ENCODE data around the gene TSHZ1. TPM values are rescaled to one million over a fixed set of nuclear protein-coding genes. Genes with fewer than 3 reads are reported as not detected.

The TSHZ1 gene
- total and polyA plus RNA-seq, 2 experiments from 2014 or later = 0.23 to 0.38 TPM

- no peak for TF ChIP-seq POLR2AphosphoS5 (IDR thresholded peaks at IDR 0.05; ENCODE audit: low read depth)
- TF ChIP-seq CREB1 (CRISPR knock-in tag; IDR thresholded peaks at IDR 0.05; ENCODE audit: low read depth) = no peak
- TF ChIP-seq, protein P1, sequence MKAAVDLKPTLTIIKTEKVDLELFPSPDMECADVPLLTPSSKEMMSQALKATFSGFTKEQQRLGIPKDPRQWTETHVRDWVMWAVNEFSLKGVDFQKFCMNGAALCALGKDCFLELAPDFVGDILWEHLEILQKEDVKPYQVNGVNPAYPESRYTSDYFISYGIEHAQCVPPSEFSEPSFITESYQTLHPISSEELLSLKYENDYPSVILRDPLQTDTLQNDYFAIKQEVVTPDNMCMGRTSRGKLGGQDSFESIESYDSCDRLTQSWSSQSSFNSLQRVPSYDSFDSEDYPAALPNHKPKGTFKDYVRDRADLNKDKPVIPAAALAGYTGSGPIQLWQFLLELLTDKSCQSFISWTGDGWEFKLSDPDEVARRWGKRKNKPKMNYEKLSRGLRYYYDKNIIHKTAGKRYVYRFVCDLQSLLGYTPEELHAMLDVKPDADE (IDR thresholded peaks at IDR 0.05) = no peak
- TF ChIP-seq ZNF331 (CRISPR knock-in tag; IDR thresholded peaks at IDR 0.05; ENCODE audit: low read depth) = no peak
- H3K4me3 Mint-ChIP-seq = no peak overlapping the region
- H3K9me3 Mint-ChIP-seq = no peaks in the 10 kb centered on the region
- H3K4me1 Mint-ChIP-seq = no peaks in the 10 kb centered on the region; the same call in 2 of the 3 replicates
- no peak overlapping the region for H3K27ac Mint-ChIP-seq
- Histone ChIP-seq H3K36me3 (ENCODE audit: insufficient read depth) (no peaks in the 10 kb centered on the region), H3K4me3 (no peak overlapping the region), H4K20me1 (replicated peaks; ENCODE audit: insufficient read depth) (no peaks in the 10 kb centered on the region), H3K27me3 (ENCODE audit: insufficient read depth) (no peaks in the 10 kb centered on the region), H3K79me2 (replicated peaks; ENCODE audit: insufficient read depth) (no peaks in the 10 kb centered on the region), H3K4me2 (no peak overlapping the region), H2AFZ (no peak overlapping the region), H3F3A (replicated peaks; ENCODE audit: low read depth) (no peaks in the 10 kb centered on the region), H3K27ac (ENCODE audit: low read depth) (no peak overlapping the region), H3K9me2 (ENCODE audit: insufficient read depth) (no peaks in the 10 kb centered on the region), H3K4me1 (ENCODE audit: insufficient read depth) (no peaks in the 10 kb centered on the region)
- ATAC-seq (peak; percentile 30; the same call in 2 of the 3 replicates), DNase-seq (ENCODE audit: low spot score) (no peak)
- H3K27me3 Mint-ChIP-seq (ENCODE audit: insufficient read depth, low read depth, poor library complexity) = no peaks in the 10 kb centered on the region
- no peaks in the 10 kb centered on the region for H3K36me3 Mint-ChIP-seq (ENCODE audit: low read depth)
Measured at GRCh38 chr18:75250471-75250821, 39.8 kb downstream of the TSHZ1 start.

GRCh38 chr18:75251466-75251865 lies 40.9 kb downstream of the TSHZ1 start:
- no peaks in the 10 kb centered on the region for H3K27me3 Mint-ChIP-seq (ENCODE audit: insufficient read depth, low read depth, poor library complexity)
- ATAC-seq (no peak), DNase-seq (ENCODE audit: low spot score) (no peak)
- Histone ChIP-seq H3K4me3 (no peak overlapping the region), H2AFZ (no peak overlapping the region), H3K4me1 (ENCODE audit: insufficient read depth) (no peaks in the 10 kb centered on the region), H3K9me2 (ENCODE audit: insufficient read depth) (no peaks in the 10 kb centered on the region), H3K79me2 (replicated peaks; ENCODE audit: insufficient read depth) (no peaks in the 10 kb centered on the region), H3K27ac (ENCODE audit: low read depth) (no peak overlapping the region), H3K27me3 (ENCODE audit: insufficient read depth) (no peaks in the 10 kb centered on the region), H3K36me3 (ENCODE audit: insufficient read depth) (no peaks in the 10 kb centered on the region), H3F3A (replicated peaks; ENCODE audit: low read depth) (no peaks in the 10 kb centered on the region), H4K20me1 (replicated peaks; ENCODE audit: insufficient read depth) (no peaks in the 10 kb centered on the region), H3K4me2 (no peak overlapping the region)
- H3K4me3 Mint-ChIP-seq = no peak overlapping the region
- H3K9me3 Mint-ChIP-seq = no peaks in the 10 kb centered on the region
- no peak overlapping the region for H3K27ac Mint-ChIP-seq
- H3K36me3 Mint-ChIP-seq (ENCODE audit: low read depth) = no peaks in the 10 kb centered on the region
- H3K4me1 Mint-ChIP-seq = no peaks in the 10 kb centered on the region; the same call in 2 of the 3 replicates
- TF ChIP-seq CREB1 (CRISPR knock-in tag; IDR thresholded peaks at IDR 0.05; ENCODE audit: low read depth) (no peak), REST (IDR thresholded peaks at IDR 0.05; ENCODE audit: unreplicated experiment) (no peak), JUNB (IDR thresholded peaks at IDR 0.05; ENCODE audit: unreplicated experiment) (no peak), EZH2 (IDR thresholded peaks at IDR 0.05; ENCODE audit: low read depth, unreplicated experiment) (no peak), EZH2phosphoT487 (IDR thresholded peaks at IDR 0.05; ENCODE audit: unreplicated experiment) (no peak), ZNF114 (CRISPR knock-in tag; IDR thresholded peaks at IDR 0.05) (no peak), ZNF331 (CRISPR knock-in tag; IDR thresholded peaks at IDR 0.05; ENCODE audit: low read depth) (no peak)
- TF ChIP-seq, protein P2, sequence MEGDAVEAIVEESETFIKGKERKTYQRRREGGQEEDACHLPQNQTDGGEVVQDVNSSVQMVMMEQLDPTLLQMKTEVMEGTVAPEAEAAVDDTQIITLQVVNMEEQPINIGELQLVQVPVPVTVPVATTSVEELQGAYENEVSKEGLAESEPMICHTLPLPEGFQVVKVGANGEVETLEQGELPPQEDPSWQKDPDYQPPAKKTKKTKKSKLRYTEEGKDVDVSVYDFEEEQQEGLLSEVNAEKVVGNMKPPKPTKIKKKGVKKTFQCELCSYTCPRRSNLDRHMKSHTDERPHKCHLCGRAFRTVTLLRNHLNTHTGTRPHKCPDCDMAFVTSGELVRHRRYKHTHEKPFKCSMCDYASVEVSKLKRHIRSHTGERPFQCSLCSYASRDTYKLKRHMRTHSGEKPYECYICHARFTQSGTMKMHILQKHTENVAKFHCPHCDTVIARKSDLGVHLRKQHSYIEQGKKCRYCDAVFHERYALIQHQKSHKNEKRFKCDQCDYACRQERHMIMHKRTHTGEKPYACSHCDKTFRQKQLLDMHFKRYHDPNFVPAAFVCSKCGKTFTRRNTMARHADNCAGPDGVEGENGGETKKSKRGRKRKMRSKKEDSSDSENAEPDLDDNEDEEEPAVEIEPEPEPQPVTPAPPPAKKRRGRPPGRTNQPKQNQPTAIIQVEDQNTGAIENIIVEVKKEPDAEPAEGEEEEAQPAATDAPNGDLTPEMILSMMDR (conservative IDR thresholded peaks at IDR 0.05; ENCODE audit: low read depth in 2 of 2) = no peak

Measured in GM23338 (cell line).